ENCODE data around the gene YPEL2.

YPEL2 gene

GRCh38 chr17:59315866-59316265 lies 15.6 kb upstream of the YPEL2 start:
- Mint-ChIP-seq H3K27ac (no peak overlapping the region), H3K4me3 (no peak overlapping the region), H3K4me1 (peaks cover 5% of the 10 kb centered on the region), H3K36me3 (no peaks in the 10 kb centered on the region), H3K9me3 (no peaks in the 10 kb centered on the region)
- no peak for ATAC-seq
- DNase-seq (ENCODE audit: low spot score in 2 of 2) = no peak

GRCh38 chr17:59327121-59327980 lies 4.1 kb upstream of the YPEL2 start:
- no peaks in the 10 kb centered on the region for H3K36me3 Mint-ChIP-seq
- H3K4me1 Mint-ChIP-seq = peaks cover 35% of the 10 kb centered on the region
- ATAC-seq (no peak), DNase-seq (ENCODE audit: low spot score in 2 of 2) (no peak)
- peak overlapping the region; percentile 30 for H3K27ac Mint-ChIP-seq
- no peaks in the 10 kb centered on the region for H3K9me3 Mint-ChIP-seq
- H3K4me3 Mint-ChIP-seq = no peak overlapping the region

- H3K27ac Mint-ChIP-seq = peak overlapping the region; percentile 30
- peaks cover 39% of the 10 kb centered on the region for H3K4me1 Mint-ChIP-seq
- no peak for ATAC-seq
- H3K36me3 Mint-ChIP-seq = no peaks in the 10 kb centered on the region
- no peaks in the 10 kb centered on the region for H3K9me3 Mint-ChIP-seq
- DNase-seq (ENCODE audit: low spot score in 2 of 2) = no peak
- H3K4me3 Mint-ChIP-seq = no peak overlapping the region
Measured at GRCh38 chr17:59327981-59328290, 3.5 kb upstream of the YPEL2 start.

- Mint-ChIP-seq H3K4me1 (peaks cover 45% of the 10 kb centered on the region), H3K9me3 (no peaks in the 10 kb centered on the region), H3K36me3 (no peaks in the 10 kb centered on the region), H3K27ac (peak overlapping the region; percentile 30), H3K4me3 (no peak overlapping the region)
- DNase-seq (ENCODE audit: low spot score in 2 of 2) = no peak
- no peak for ATAC-seq
Measured at GRCh38 chr17:59328601-59329000, 2.9 kb upstream of the YPEL2 start.

GRCh38 chr17:59329176-59330052 lies 2.0 kb upstream of the YPEL2 start:
- Mint-ChIP-seq H3K27ac (peak overlapping the region; percentile 75), H3K4me1 (peaks cover 52% of the 10 kb centered on the region), H3K9me3 (no peaks in the 10 kb centered on the region), H3K4me3 (peak overlapping the region; percentile 83), H3K36me3 (no peaks in the 10 kb centered on the region)
- DNase-seq (ENCODE audit: low spot score in 2 of 2) (peak; percentile 27 to 64), ATAC-seq (peak; percentile 70)

GRCh38 chr17:59330053-59330942 lies 1.2 kb upstream of the YPEL2 start:
- DNase-seq (ENCODE audit: low spot score in 2 of 2) (no peak), ATAC-seq (peak; percentile 39)
- peak overlapping the region; percentile 83 for H3K4me3 Mint-ChIP-seq
- no peaks in the 10 kb centered on the region for H3K36me3 Mint-ChIP-seq
- H3K9me3 Mint-ChIP-seq = no peaks in the 10 kb centered on the region
- H3K4me1 Mint-ChIP-seq = peaks cover 56% of the 10 kb centered on the region
- peak overlapping the region; percentile 75 for H3K27ac Mint-ChIP-seq

- no peaks in the 10 kb centered on the region for H3K36me3 Mint-ChIP-seq
- ATAC-seq (peak; percentile 27), DNase-seq (ENCODE audit: low spot score in 2 of 2) (peak; percentile 44 to 67)
- H3K4me3 Mint-ChIP-seq = peak overlapping the region; percentile 83
- H3K9me3 Mint-ChIP-seq = no peaks in the 10 kb centered on the region
- peak overlapping the region; percentile 83 for H3K27ac Mint-ChIP-seq
- peaks cover 67% of the 10 kb centered on the region for H3K4me1 Mint-ChIP-seq
Measured at GRCh38 chr17:59331929-59332748, 684 bp downstream of the YPEL2 start.

GRCh38 chr17:59332749-59333377 lies 1.4 kb downstream of the YPEL2 start:
- DNase-seq (ENCODE audit: low spot score in 2 of 2) = no peak
- peaks cover 62% of the 10 kb centered on the region for H3K4me1 Mint-ChIP-seq
- ATAC-seq = no peak

GRCh38 chr17:59333836-59334235 lies 2.4 kb downstream of the YPEL2 start:
- no peak overlapping the region for H3K27ac Mint-ChIP-seq
- H3K9me3 Mint-ChIP-seq = no peaks in the 10 kb centered on the region
- no peak for DNase-seq (ENCODE audit: low spot score in 2 of 2)
- no peaks in the 10 kb centered on the region for H3K36me3 Mint-ChIP-seq
- ATAC-seq = no peak
- H3K4me3 Mint-ChIP-seq = peak overlapping the region; percentile 83
- peaks cover 61% of the 10 kb centered on the region for H3K4me1 Mint-ChIP-seq

More at GRCh38 chr17:59332749-59333377, 1.4 kb downstream of the YPEL2 start:
- Mint-ChIP-seq H3K36me3 (no peaks in the 10 kb centered on the region), H3K9me3 (no peaks in the 10 kb centered on the region), H3K4me3 (peak overlapping the region; percentile 83), H3K27ac (peak overlapping the region; percentile 83)

- Mint-ChIP-seq H3K36me3 (no peaks in the 10 kb centered on the region), H3K27ac (no peak overlapping the region), H3K4me3 (no peak overlapping the region), H3K4me1 (peaks cover 52% of the 10 kb centered on the region), H3K9me3 (no peaks in the 10 kb centered on the region)
- DNase-seq (ENCODE audit: low spot score in 2 of 2) (no peak), ATAC-seq (no peak)
Measured at GRCh38 chr17:59335685-59336084, 4.2 kb downstream of the YPEL2 start.

GRCh38 chr17:59337741-59338299 lies 6.4 kb downstream of the YPEL2 start:
- DNase-seq (ENCODE audit: low spot score in 2 of 2) (no peak), ATAC-seq (no peak)
- H3K9me3 Mint-ChIP-seq = no peaks in the 10 kb centered on the region
- no peak overlapping the region for H3K4me3 Mint-ChIP-seq
- H3K4me1 Mint-ChIP-seq = peaks cover 60% of the 10 kb centered on the region
- no peak overlapping the region for H3K27ac Mint-ChIP-seq
- H3K36me3 Mint-ChIP-seq = peaks cover 5% of the 10 kb centered on the region

- DNase-seq (ENCODE audit: low spot score in 2 of 2) = no peak
- no peak overlapping the region for H3K4me3 Mint-ChIP-seq
- H3K36me3 Mint-ChIP-seq = peaks cover 7% of the 10 kb centered on the region
- H3K4me1 Mint-ChIP-seq = peaks cover 60% of the 10 kb centered on the region
- ATAC-seq = no peak
- no peaks in the 10 kb centered on the region for H3K9me3 Mint-ChIP-seq
- no peak overlapping the region for H3K27ac Mint-ChIP-seq
Measured at GRCh38 chr17:59338498-59338897, 7.0 kb downstream of the YPEL2 start.

- Mint-ChIP-seq H3K9me3 (no peaks in the 10 kb centered on the region), H3K4me3 (peak overlapping the region; percentile 46), H3K27ac (peak overlapping the region; percentile 85), H3K36me3 (peaks cover 7% of the 10 kb centered on the region), H3K4me1 (peaks cover 70% of the 10 kb centered on the region)
- no peak for ATAC-seq
- DNase-seq (ENCODE audit: low spot score in 2 of 2) = no peak
Measured at GRCh38 chr17:59341922-59342321, 10.5 kb downstream of the YPEL2 start.
